H1 (cell line): ENCODE measurements around the gene MGAT5. TPM values are rescaled to one million over a fixed set of nuclear protein-coding genes. Genes with fewer than 3 reads are reported as not detected.

ENCODE experiments used
- CTCF ChIA-PET: fragments of 300-600 bp; sonication (Branson Sonifier 250); formaldehyde crosslinking; loops from one replicate; lab custom pipeline; 2021; ENCODE audit not compliant: partially characterized antibody; lab: Charles Lee
- POLR2A ChIA-PET: fragments of 300-600 bp; sonication (Branson Sonifier 250); formaldehyde crosslinking; loops from one replicate; lab custom pipeline; 2021; ENCODE audit warnings: inconsistent platforms; ENCODE audit not compliant: partially characterized antibody; lab: Charles Lee
- DNase-seq, 2 experiments: peaks; one replicate each; pipeline versions ENCODE4 v3.0.0 to v3.0.0-alpha.2; 2010 to 2022; ENCODE audit warnings: low spot score in 2 of 2, low read depth in 1 of 2, mixed read lengths in 1 of 2
- FAIRE-seq: peaks from 2 replicates; lab custom pipeline; 2011; peaks lifted over from hg19 to GRCh38; lab: Jason Lieb, UNC
- H2AFZ ChIP-seq: 2 replicates; pipeline ENCODE4 v1.8.1; 2012; ENCODE audit warnings: low read length, inconsistent platforms
- H2AK5ac ChIP-seq: 2 replicates; pipeline ENCODE4 v1.6.1; 2013; ENCODE audit warnings: low read depth, low read length
- H2BK120ac ChIP-seq: replicated peaks from 2 replicates; pipeline ENCODE3; 2013; ENCODE audit warnings: low read depth, low read length, inconsistent platforms
- H2BK12ac ChIP-seq: 2 replicates; pipeline ENCODE4 v1.6.1; 2013; ENCODE audit warnings: low read depth, low read length
- H2BK15ac ChIP-seq: 2 replicates; pipeline ENCODE4 v1.6.1; 2013; ENCODE audit warnings: low read length
- H2BK20ac ChIP-seq: 2 replicates; pipeline ENCODE4 v1.6.1; 2013; ENCODE audit warnings: low read length
- H2BK5ac ChIP-seq: 2 replicates; pipeline ENCODE4 v1.6.1; 2013; ENCODE audit warnings: low read depth, low read length
- H3K14ac ChIP-seq: 2 replicates; pipeline ENCODE4 v1.6.1; 2013; ENCODE audit warnings: inconsistent platforms; ENCODE audit not compliant: insufficient read length
- H3K18ac ChIP-seq: 2 replicates; pipeline ENCODE4 v1.6.1; 2013; ENCODE audit warnings: low read length; ENCODE audit errors: extremely low read depth
- H3K23ac ChIP-seq: 2 replicates; pipeline ENCODE4 v1.6.1; 2013; ENCODE audit warnings: inconsistent platforms; ENCODE audit not compliant: insufficient read length
- H3K23me2 ChIP-seq: 2 replicates; pipeline ENCODE4 v1.6.1; 2013; ENCODE audit warnings: low read depth, low read length
- H3K27ac ChIP-seq: 2 replicates; pipeline ENCODE4 v1.6.1; 2011; ENCODE audit warnings: low read depth, low read length, inconsistent platforms
- H3K27me3 ChIP-seq, 4 experiments: replicated peaks in 1 of 4; 1 replicate in 1 of 4; 2 replicates in 3 of 4; pipeline versions ENCODE4 v1.6.1 to v1.8.1; 2011 to 2013; ENCODE audit warnings: low read length in 3 of 4, mild to moderate bottlenecking in 3 of 4, inconsistent platforms in 2 of 4, mixed read lengths in 2 of 4, moderate library complexity in 1 of 4; ENCODE audit not compliant: control insufficient read depth in 3 of 4, insufficient read depth in 3 of 4; ENCODE audit errors: extremely low read depth in 1 of 4
- H3K36me3 ChIP-seq, 4 experiments: 2 replicates each; pipeline versions ENCODE4 v1.6.1 to v1.8.1; 2011 to 2013; ENCODE audit warnings: mild to moderate bottlenecking in 4 of 4, low read length in 3 of 4, moderate library complexity in 2 of 4, control low read depth in 1 of 4, inconsistent platforms in 1 of 4; ENCODE audit not compliant: insufficient read depth in 4 of 4, control insufficient read depth in 2 of 4
- H3K4ac ChIP-seq: replicated peaks from 2 replicates; pipeline ENCODE3; 2013; ENCODE audit warnings: low read length, low read depth, mixed read lengths, inconsistent platforms; ENCODE audit not compliant: insufficient read length
- H3K4me1 ChIP-seq, 4 experiments: replicated peaks in 1 of 4; 1 replicate in 1 of 4; 2 replicates in 3 of 4; pipeline versions ENCODE4 v1.6.1 to v1.8.1; 2011 to 2013; ENCODE audit warnings: low read length in 3 of 4, inconsistent platforms in 2 of 4, mixed read lengths in 1 of 4; ENCODE audit not compliant: insufficient read depth in 4 of 4, control insufficient read depth in 3 of 4
- H3K4me2 ChIP-seq, 2 experiments: 2 replicates each; pipeline versions ENCODE4 v1.6.1 to v1.8.1; 2011 to 2013; ENCODE audit warnings: low read depth in 2 of 2, low read length in 2 of 2, control low read depth in 1 of 2, inconsistent platforms in 1 of 2, mild to moderate bottlenecking in 1 of 2; ENCODE audit not compliant: insufficient read depth in 1 of 2
- H3K4me3 ChIP-seq, 4 experiments: fragments of 200-600, 300-600 bp in 1 of 4; sonication (generic), shearing (Covaris generic), sonication (Bioruptor Twin) in 1 of 4; 2 replicates each; pipeline versions ENCODE4 v1.5.1 to v1.8.1; 2011 to 2016; ENCODE audit warnings: low read length in 4 of 4, low read depth in 3 of 4, control low read depth in 2 of 4, inconsistent platforms in 2 of 4, mild to moderate bottlenecking in 2 of 4, mixed read lengths in 1 of 4, moderate library complexity in 1 of 4; ENCODE audit not compliant: insufficient read depth in 2 of 4; ENCODE audit errors: extremely low read depth in 1 of 4
- H3K56ac ChIP-seq: replicated peaks from 2 replicates; pipeline ENCODE3; 2013; ENCODE audit warnings: low read depth, mild to moderate bottlenecking, mixed read lengths, low read length, inconsistent platforms; ENCODE audit not compliant: insufficient read length
- H3K79me1 ChIP-seq: 2 replicates; pipeline ENCODE4 v1.6.1; 2013; ENCODE audit warnings: low read depth, low read length, control low read depth
- H3K79me2 ChIP-seq, 2 experiments: 2 replicates each; pipeline versions ENCODE4 v1.6.1 to v1.8.1; 2012 to 2013; ENCODE audit warnings: low read length in 2 of 2, mild to moderate bottlenecking in 2 of 2, inconsistent platforms in 1 of 2; ENCODE audit not compliant: insufficient read depth in 2 of 2, control insufficient read depth in 1 of 2
- H3K9ac ChIP-seq, 4 experiments: replicated peaks in 1 of 4; 1 replicate in 1 of 4; 2 replicates in 3 of 4; pipeline versions ENCODE4 v1.6.1 to v1.8.1; 2011 to 2013; ENCODE audit warnings: low read depth in 3 of 4, low read length in 3 of 4, control low read depth in 2 of 4, mild to moderate bottlenecking in 2 of 4, moderate library complexity in 2 of 4, inconsistent platforms in 1 of 4; ENCODE audit errors: extremely low read depth in 1 of 4
- H3K9me3 ChIP-seq, 2 experiments: 2 replicates each; pipeline versions ENCODE4 v1.6.1 to v1.8.1; 2012 to 2013; ENCODE audit warnings: mild to moderate bottlenecking in 2 of 2, moderate library complexity in 2 of 2, control low read depth in 1 of 2, inconsistent platforms in 1 of 2, low read depth in 1 of 2, low read length in 1 of 2, mixed read lengths in 1 of 2; ENCODE audit not compliant: insufficient read depth in 2 of 2
- H4K20me1 ChIP-seq, 2 experiments: replicated peaks in 1 of 2; 2 replicates each; pipeline versions ENCODE3 to v1.8.1; 2011 to 2013; ENCODE audit warnings: inconsistent platforms in 2 of 2, low read length in 2 of 2, mild to moderate bottlenecking in 1 of 2; ENCODE audit not compliant: insufficient read depth in 2 of 2, control insufficient read depth in 1 of 2
- H4K5ac ChIP-seq: 2 replicates; pipeline ENCODE4 v1.6.1; 2013; ENCODE audit warnings: low read length, low read depth, mixed read lengths, inconsistent platforms; ENCODE audit not compliant: insufficient read length
- H4K8ac ChIP-seq: 2 replicates; pipeline ENCODE4 v1.8.0; 2013; ENCODE audit warnings: mild to moderate bottlenecking, moderate library complexity, low read length, inconsistent platforms; ENCODE audit not compliant: insufficient read depth; ENCODE audit errors: extremely low read depth
- H4K91ac ChIP-seq: replicated peaks from 2 replicates; pipeline ENCODE3; 2013; ENCODE audit warnings: low read length, mixed read lengths, inconsistent platforms; ENCODE audit not compliant: insufficient read length
- HDAC2 ChIP-seq, 2 experiments: fragments of 300-600 bp in 1 of 2; sonication (generic) in 1 of 2; IDR thresholded peaks; 2 replicates each; pipeline ENCODE4 v1.6.1; 2011 to 2012; ENCODE audit warnings: low read depth in 2 of 2, low read length in 2 of 2, mild to moderate bottlenecking in 2 of 2, moderate library complexity in 2 of 2, borderline replicate concordance in 1 of 2, inconsistent platforms in 1 of 2
- KDM1A ChIP-seq: fragments of 200-600, 300-600 bp; sonication (generic); IDR thresholded peaks from 2 replicates; pipeline ENCODE4 v1.7.1; 2016; ENCODE audit warnings: mild to moderate bottlenecking, low read length, borderline replicate concordance
- RAD21 ChIP-seq, 2 experiments: IDR thresholded peaks in 1 of 2; conservative IDR thresholded peaks in 1 of 2; 2 replicates each; pipeline ENCODE4 v1.6.1; 2011; ENCODE audit warnings: low read depth in 2 of 2, low read length in 2 of 2, improper control_type of control experiment in 1 of 2, inconsistent platforms in 1 of 2, mild to moderate bottlenecking in 1 of 2, moderate library complexity in 1 of 2
- WGBS, 2 experiments: shearing (Covaris generic) in 1 of 2; methylation state at CpG; one replicate each; pipeline versions ENCODE4 v1.1.6 to v1.1.7; 2013 to 2015; ENCODE audit warnings: low lambda C conversion rate in 2 of 2, mixed read lengths in 2 of 2, inconsistent platforms in 1 of 2, low coverage in 1 of 2, missing lambda C conversion rate in 1 of 2; ENCODE audit not compliant: insufficient replicate concordance in 2 of 2, insufficient coverage in 1 of 2, insufficient read length in 1 of 2; ENCODE audit errors: extremely low coverage in 1 of 2, missing lambda C conversion rate in 1 of 2; 5-methylcytosine and 5-hydroxymethylcytosine counted together
- polyA plus RNA-seq, 7 experiments: library from polyadenylated mRNA; depleted of rRNA in 3 of 7; stranded (reverse) in 5 of 7; unstranded in 2 of 7; fragments of >200 nt in 5 of 7; fragments of 200-250 nt in 2 of 7; gene quantifications; 1 replicate in 5 of 7; 2 replicates in 1 of 7; 4 replicates in 1 of 7; pipeline versions ENCODE4 v1.2.1 to v1.2.3, GENCODE V29; 2011 to 2013; ENCODE audit warnings: missing spikeins in 2 of 7, mixed read lengths in 2 of 7
- total RNA-seq: library from RNA; stranded (reverse); fragmentation: NEBNext Ultra II Directional; extraction: Animal tissue kit (Norgen Biotek cat#: 25700); gene quantifications from 2 replicates; pipeline ENCODE4 v1.2.1, GENCODE V29; 2021
- TF ChIP-seq, protein P1 (sequence below): IDR thresholded peaks from 2 replicates; pipeline ENCODE4 v1.6.1; 2012; ENCODE audit warnings: inconsistent platforms

The MGAT5 gene
- total and polyA plus RNA-seq, 2 of the 8 experiments (the other 6 are each of a cell fraction or from before 2014, with no cell fraction given): 11.2 to 49.2 TPM

DNA sequence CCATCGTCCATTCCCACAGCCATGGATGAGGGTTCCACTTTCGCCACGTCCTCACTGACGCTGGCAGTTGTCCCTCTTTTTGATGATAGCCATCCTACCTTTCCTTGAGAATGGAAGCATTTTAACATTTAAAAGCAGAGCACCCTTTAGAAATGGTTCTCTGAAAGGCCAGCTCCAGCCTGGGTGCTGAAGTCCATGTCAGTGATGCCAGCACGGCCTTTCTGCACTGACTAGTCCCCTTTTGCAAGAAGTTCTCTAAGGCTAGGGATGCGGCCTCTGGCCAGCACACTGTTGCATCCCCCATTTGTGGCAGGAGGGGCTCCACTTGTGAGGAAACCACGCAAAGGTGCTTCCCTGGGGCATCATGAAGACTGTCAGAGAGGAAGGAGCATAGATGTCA lies 203.5 kb downstream of the MGAT5 start:
- no peak for TF ChIP-seq HDAC2 (IDR thresholded peaks at IDR 0.05; ENCODE audit: borderline replicate concordance in 1 of 2, low read depth in 2 of 2, low read length in 2 of 2)
- TF ChIP-seq RAD21 (IDR thresholded peaks at IDR 0.05 in 1 of 2, conservative IDR thresholded peaks at IDR 0.05 in 1 of 2; ENCODE audit: low read depth in 2 of 2, low read length in 2 of 2): no peak
- TF ChIP-seq KDM1A: no peak
- TF ChIP-seq, protein P1, sequence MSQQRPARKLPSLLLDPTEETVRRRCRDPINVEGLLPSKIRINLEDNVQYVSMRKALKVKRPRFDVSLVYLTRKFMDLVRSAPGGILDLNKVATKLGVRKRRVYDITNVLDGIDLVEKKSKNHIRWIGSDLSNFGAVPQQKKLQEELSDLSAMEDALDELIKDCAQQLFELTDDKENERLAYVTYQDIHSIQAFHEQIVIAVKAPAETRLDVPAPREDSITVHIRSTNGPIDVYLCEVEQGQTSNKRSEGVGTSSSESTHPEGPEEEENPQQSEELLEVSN: no peak
- Histone ChIP-seq H3K9ac (no peak overlapping the region), H3K79me2 (no peaks in the 10 kb centered on the region), H2AFZ (no peak overlapping the region), H3K4me2 (no peak overlapping the region), H4K20me1 (no peaks in the 10 kb centered on the region), H2BK15ac (no peak overlapping the region), H3K18ac (no peak overlapping the region), H2BK5ac (no peak overlapping the region), H3K79me1 (no peaks in the 10 kb centered on the region), H3K23ac (no peak overlapping the region), H3K56ac (no peak overlapping the region), H3K36me3 (no peaks in the 10 kb centered on the region; a peak in 2 of 8 replicates), H4K8ac (no peak overlapping the region), H3K9me3 (no peaks in the 10 kb centered on the region), H3K4me3 (no peak overlapping the region), H2BK20ac (no peak overlapping the region), H3K27me3 (no peaks in the 10 kb centered on the region), H2AK5ac (no peak overlapping the region), H2BK12ac (no peak overlapping the region), H3K4me1 (peaks cover 0 to 4% (median 0%) of the 10 kb centered on the region in 4 experiments; a peak in 3 of 7 replicates), H3K14ac (no peak overlapping the region), H3K23me2 (no peaks in the 10 kb centered on the region), H2BK120ac (no peak overlapping the region), H4K91ac (no peak overlapping the region), H3K4ac (no peak overlapping the region), H4K5ac (no peak overlapping the region), H3K27ac (no peak overlapping the region)
- ChIA-PET POLR2A (no interaction called here), CTCF (no interaction called here)
- DNase-seq (no peak), FAIRE-seq (no peak)
- WGBS, 2 experiments: 91% methylated on average over 7 of the region's 7 CpGs; no CpG with 5 or more reads in 1 of the 2 experiments
